GM23338 (cell line): ENCODE data around the gene FAM171A2. TPM values are rescaled to one million over a fixed set of nuclear protein-coding genes. Genes with fewer than 3 reads are reported as not detected.

Experiments
- CTCF ChIP-seq, 2 experiments: fragments of 200-600 bp in 1 of 2; sonication (generic) in 1 of 2; conservative IDR thresholded peaks; 2 replicates each; pipeline versions ENCODE4 v1.5.1 to v1.6.1; 2016 to 2017; ENCODE audit warnings: antibody characterized with exemption in 2 of 2, low read depth in 2 of 2, mild to moderate bottlenecking in 2 of 2, moderate library complexity in 1 of 2
- ETS1 ChIP-seq: IDR thresholded peaks from 2 replicates; pipeline ENCODE4 v1.6.1; 2016; ENCODE audit warnings: antibody characterized with exemption
- EZH2 ChIP-seq: fragments of 200-600 bp; sonication (generic); IDR thresholded peaks from one replicate; pipeline ENCODE4 v1.8.0; 2017; ENCODE audit warnings: antibody characterized with exemption, mild to moderate bottlenecking, low read depth; ENCODE audit not compliant: unreplicated experiment
- EZH2phosphoT487 ChIP-seq: fragments of 200-600 bp; sonication (generic); IDR thresholded peaks from one replicate; pipeline ENCODE4 v1.8.1; 2018; ENCODE audit warnings: antibody characterized with exemption; ENCODE audit not compliant: unreplicated experiment
- JUNB ChIP-seq: IDR thresholded peaks from one replicate; pipeline ENCODE4 v1.6.1; 2016; ENCODE audit warnings: antibody characterized with exemption; ENCODE audit not compliant: unreplicated experiment
- NANOG ChIP-seq: IDR thresholded peaks from 2 replicates; pipeline ENCODE4 v1.6.1; 2016; ENCODE audit warnings: antibody characterized with exemption, borderline replicate concordance
- POLR2AphosphoS5 ChIP-seq: IDR thresholded peaks from 2 replicates; pipeline ENCODE4 v1.6.1; 2016; ENCODE audit warnings: antibody characterized with exemption, low read depth
- STAT1 ChIP-seq: IDR thresholded peaks from one replicate; pipeline ENCODE4 v1.6.1; 2016; ENCODE audit warnings: antibody characterized with exemption; ENCODE audit not compliant: unreplicated experiment
- ZNF114 ChIP-seq: fragments of 250-450 bp; sonication (Bioruptor Pico); IDR thresholded peaks from 2 replicates; pipeline ENCODE4 v1.5.0; 2020; ENCODE audit warnings: mild to moderate bottlenecking, moderate library complexity
- ZNF331 ChIP-seq: fragments of 250-450 bp; sonication (Bioruptor Pico); IDR thresholded peaks from 2 replicates; pipeline ENCODE4 v1.5.0; 2020; ENCODE audit warnings: low read depth, mild to moderate bottlenecking, moderate library complexity
- ZNF462 ChIP-seq: fragments of 250-450 bp; sonication (Bioruptor Pico); IDR thresholded peaks from 2 replicates; pipeline ENCODE4 v1.5.0; 2020; ENCODE audit warnings: mild to moderate bottlenecking, moderate library complexity
- polyA plus RNA-seq: library from polyadenylated mRNA; unstranded; fragments of >200 nt; fragmentation: Nextera tagmentation; extraction: Ambion mirVana; gene quantifications from 2 replicates; pipeline ENCODE4 v1.2.1, GENCODE V29; 2016
- total RNA-seq: library from RNA; depleted of rRNA; stranded (reverse); fragments of >200 nt; shearing (Covaris generic); gene quantifications from 2 replicates; pipeline ENCODE4 v1.2.3, GENCODE V29; 2014

FAM171A2 gene
- total and polyA plus RNA-seq, 2 experiments from 2014 or later = 4.1 to 35.4 TPM

GRCh38 chr17:44383861-44384260 is 20.2 kb upstream of the FAM171A2 start (continued):
- TF ChIP-seq ZNF462 (CRISPR knock-in tag) (no peak), EZH2 (no peak), CTCF (conservative IDR thresholded peaks at IDR 0.05; ENCODE audit: low read depth in 2 of 2) (no peak), NANOG (no peak), ZNF331 (CRISPR knock-in tag) (no peak), EZH2phosphoT487 (no peak), STAT1 (no peak), ETS1 (no peak), JUNB (no peak), POLR2AphosphoS5 (no peak), ZNF114 (CRISPR knock-in tag) (no peak)
